A673 (cell line): ENCODE results near the gene YWHAG. TPM values are rescaled to one million over a fixed set of nuclear protein-coding genes. Genes with fewer than 3 reads are reported as not detected.
A peak's percentile ranks its signal among the peaks of the same experiment; 100 is the strongest.
"Not testable (repeated sequence)": the region's sequence is repeated elsewhere in the genome, so short reads cannot be mapped to it uniquely, and the experiment has no call there.

Source experiments
- BruUV-seq: library from RNA; stranded (reverse); fragments of 400-500 nt; replicated peaks from 2 replicates; lab custom pipeline; 2021; lab: Mats Ljungman, UMichigan
- CTCF ChIA-PET: fragments of 300-600 bp; sonication (Branson Sonifier 250); formaldehyde crosslinking; loops from one replicate; lab custom pipeline; 2022; ENCODE audit warnings: antibody characterized with exemption; lab: Charles Lee
- POLR2A ChIA-PET: fragments of 300-600 bp; sonication (Branson Sonifier 250); formaldehyde crosslinking; loops from one replicate; lab custom pipeline; 2022; ENCODE audit warnings: antibody characterized with exemption; ENCODE audit not compliant: low non-redundant PET; lab: Charles Lee
- DNase-seq: peaks from one replicate; pipeline ENCODE4 v3.0.0-alpha.2; 2015; ENCODE audit warnings: low spot score
- H3K27ac ChIP-seq: fragments of 200-600 bp; sonication (generic); 2 replicates; pipeline ENCODE4 v1.5.1; 2016; ENCODE audit warnings: mixed run types, low read depth, mild to moderate bottlenecking, mixed read lengths, antibody characterized with exemption, low read length; ENCODE audit not compliant: poor library complexity, severe bottlenecking
- H3K27me3 ChIP-seq: fragments of 200-600 bp; sonication (generic); replicated peaks from 2 replicates; pipeline ENCODE4 v1.6.1; 2017; ENCODE audit warnings: mixed run types, low read depth, mild to moderate bottlenecking, mixed read lengths, antibody characterized with exemption, low read length; ENCODE audit not compliant: insufficient read depth, poor library complexity
- H3K36me3 ChIP-seq: fragments of 200-600 bp; sonication (generic); 2 replicates; pipeline ENCODE4 v1.6.1; 2016; ENCODE audit warnings: mixed run types, mild to moderate bottlenecking, mixed read lengths, antibody characterized with exemption, low read length; ENCODE audit not compliant: insufficient read depth, poor library complexity, severe bottlenecking
- H3K4me1 ChIP-seq: fragments of 200-600 bp; sonication (generic); 2 replicates; pipeline ENCODE4 v1.6.1; 2017; ENCODE audit warnings: mixed run types, mild to moderate bottlenecking, mixed read lengths, antibody characterized with exemption, low read length; ENCODE audit not compliant: insufficient read depth, poor library complexity, severe bottlenecking
- H3K4me3 ChIP-seq: fragments of 200-600 bp; sonication (generic); 2 replicates; pipeline ENCODE4 v1.5.1; 2016; ENCODE audit warnings: low read depth, mixed run types, mild to moderate bottlenecking, mixed read lengths, low read length; ENCODE audit not compliant: poor library complexity, severe bottlenecking
- H3K9me3 ChIP-seq: fragments of 200-600 bp; sonication (generic); 2 replicates; pipeline ENCODE4 v1.6.1; 2016; ENCODE audit warnings: mixed run types, low read depth, mild to moderate bottlenecking, mixed read lengths, antibody characterized with exemption, low read length; ENCODE audit not compliant: poor library complexity, severe bottlenecking
- EZH2 ChIP-seq: fragments of 200-600 bp; sonication (generic); IDR thresholded peaks from 2 replicates; pipeline ENCODE4 v1.6.1; 2017; ENCODE audit warnings: borderline replicate concordance, low read depth, mild to moderate bottlenecking, mixed read lengths, antibody characterized with exemption, low read length; ENCODE audit not compliant: poor library complexity, severe bottlenecking
- intact Hi-C: fragments of 100-400 bp; cut with micrococcal nuclease; formaldehyde crosslinking; loops from one replicate; pipeline ENCODE4 v1.10.0; 2022; ENCODE audit not compliant: unreplicated experiment
- total RNA-seq: library from RNA; stranded (reverse); gene quantifications from 2 replicates; pipeline ENCODE4 v1.2.3, GENCODE V29; 2021
- TF ChIP-seq, protein P1 (sequence below): fragments of 300-800, 200-600 bp; sonication (generic); conservative IDR thresholded peaks from 2 replicates; pipeline ENCODE4 v1.5.1; 2017; ENCODE audit warnings: low read depth, mild to moderate bottlenecking, antibody characterized with exemption, low read length, moderate library complexity, mixed read lengths

The YWHAG gene
- total RNA-seq, 1 experiment from 2014 or later = 249 TPM

DNA sequence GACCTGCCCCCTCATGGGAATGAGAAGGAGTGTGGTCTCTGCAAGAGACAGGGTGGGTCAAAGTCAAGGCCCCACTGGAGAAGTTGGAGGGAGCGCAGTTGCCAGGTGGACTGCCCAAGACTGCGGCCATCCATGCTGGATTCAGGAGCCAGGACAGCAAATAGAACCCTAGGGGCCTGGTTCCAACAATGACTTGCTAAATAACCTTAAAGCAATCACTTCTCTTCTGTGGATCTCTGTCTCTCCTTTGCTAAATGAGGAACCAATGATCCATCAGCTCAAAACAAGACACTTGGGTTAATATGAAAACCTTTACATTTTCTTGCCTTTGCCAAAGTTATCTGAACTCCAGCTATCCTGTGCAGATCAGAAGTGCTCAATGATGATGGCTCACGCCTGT lies 12.6 kb upstream of the YWHAG start:
- CTCF ChIA-PET = no interaction called here
- POLR2A ChIA-PET = interaction anchor here (0.6 kb wide), 1 partner anchor 866 kb away, joined by 6 read pairs; no protein-coding TSS in a partner anchor
- H3K36me3 ChIP-seq = no peaks in the 10 kb centered on the region
- H3K4me1 ChIP-seq = no peaks in the 10 kb centered on the region
- BruUV-seq = no TSS peak
- DNase-seq = no peak
- no peaks in the 10 kb centered on the region for H3K9me3 ChIP-seq
- no peaks in the 10 kb centered on the region for H3K27me3 ChIP-seq
- TF ChIP-seq EZH2 = no peak
- TF ChIP-seq, protein P1, sequence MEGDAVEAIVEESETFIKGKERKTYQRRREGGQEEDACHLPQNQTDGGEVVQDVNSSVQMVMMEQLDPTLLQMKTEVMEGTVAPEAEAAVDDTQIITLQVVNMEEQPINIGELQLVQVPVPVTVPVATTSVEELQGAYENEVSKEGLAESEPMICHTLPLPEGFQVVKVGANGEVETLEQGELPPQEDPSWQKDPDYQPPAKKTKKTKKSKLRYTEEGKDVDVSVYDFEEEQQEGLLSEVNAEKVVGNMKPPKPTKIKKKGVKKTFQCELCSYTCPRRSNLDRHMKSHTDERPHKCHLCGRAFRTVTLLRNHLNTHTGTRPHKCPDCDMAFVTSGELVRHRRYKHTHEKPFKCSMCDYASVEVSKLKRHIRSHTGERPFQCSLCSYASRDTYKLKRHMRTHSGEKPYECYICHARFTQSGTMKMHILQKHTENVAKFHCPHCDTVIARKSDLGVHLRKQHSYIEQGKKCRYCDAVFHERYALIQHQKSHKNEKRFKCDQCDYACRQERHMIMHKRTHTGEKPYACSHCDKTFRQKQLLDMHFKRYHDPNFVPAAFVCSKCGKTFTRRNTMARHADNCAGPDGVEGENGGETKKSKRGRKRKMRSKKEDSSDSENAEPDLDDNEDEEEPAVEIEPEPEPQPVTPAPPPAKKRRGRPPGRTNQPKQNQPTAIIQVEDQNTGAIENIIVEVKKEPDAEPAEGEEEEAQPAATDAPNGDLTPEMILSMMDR = no peak
- H3K27ac ChIP-seq = no peak overlapping the region
- intact Hi-C loops = no loop called here
- no peak overlapping the region for H3K4me3 ChIP-seq

DNA sequence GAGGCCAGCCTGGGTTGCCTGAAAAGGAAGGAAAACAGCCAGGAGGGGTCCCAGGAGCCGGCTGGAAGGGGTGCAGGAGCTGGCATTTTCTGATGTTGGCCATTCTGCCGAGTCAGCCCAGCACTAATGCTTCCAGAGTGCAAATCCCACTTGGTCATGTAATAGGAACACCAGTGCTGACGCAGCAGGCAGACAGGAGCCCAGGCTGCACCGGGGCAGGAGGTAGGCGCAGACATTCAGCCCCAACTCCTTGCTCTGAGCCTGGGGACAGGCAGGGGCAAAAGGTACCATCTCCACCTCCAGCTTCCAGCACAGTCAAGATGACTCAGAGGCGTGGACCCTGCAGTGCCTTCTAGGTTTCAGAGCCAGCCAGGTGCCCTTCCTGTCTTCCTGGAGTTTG lies 10.2 kb upstream of the YWHAG start:
- peaks cover 8% of the 10 kb centered on the region for H3K4me1 ChIP-seq
- H3K36me3 ChIP-seq = no peaks in the 10 kb centered on the region
- intact Hi-C loops = no loop called here
- DNase-seq = no peak
- ChIA-PET POLR2A (no interaction called here), CTCF (no interaction called here)
- no TSS peak for BruUV-seq
- H3K27me3 ChIP-seq = no peaks in the 10 kb centered on the region
- H3K27ac ChIP-seq = no peak overlapping the region
- no peak overlapping the region for H3K4me3 ChIP-seq
- no peak for TF ChIP-seq EZH2
- TF ChIP-seq, protein P1 = no peak
- H3K9me3 ChIP-seq = no peaks in the 10 kb centered on the region

DNA sequence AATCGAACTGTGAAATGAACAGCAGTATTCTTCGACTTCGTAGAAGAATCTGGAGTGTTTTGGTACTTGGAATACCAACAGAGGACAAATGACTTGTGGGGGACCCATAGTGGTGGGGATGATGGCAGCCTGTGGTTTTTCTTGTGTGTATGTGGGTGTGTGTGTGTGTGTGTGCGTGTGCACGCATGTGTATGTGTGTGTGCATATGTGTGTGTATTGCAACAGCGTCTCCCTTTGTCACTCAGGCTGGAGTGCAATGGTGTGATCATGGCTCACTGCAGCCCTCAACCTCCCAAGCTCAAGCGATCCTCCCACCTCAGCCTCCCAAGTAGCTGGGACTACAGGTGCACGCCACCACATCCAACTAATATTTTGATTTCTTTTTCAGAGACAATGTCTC lies 9.4 kb upstream of the YWHAG start:
- no TSS peak for BruUV-seq
- no peak for TF ChIP-seq EZH2
- no peak overlapping the region for H3K4me3 ChIP-seq
- DNase-seq = no peak
- CTCF ChIA-PET = no interaction called here
- intact Hi-C loops = no loop called here
- H3K36me3 ChIP-seq = no peaks in the 10 kb centered on the region
- H3K4me1 ChIP-seq = peaks cover 8% of the 10 kb centered on the region
- POLR2A ChIA-PET = no interaction called here
- no peaks in the 10 kb centered on the region for H3K27me3 ChIP-seq
- H3K27ac ChIP-seq = no peak overlapping the region
- H3K9me3 ChIP-seq = no peaks in the 10 kb centered on the region

DNA sequence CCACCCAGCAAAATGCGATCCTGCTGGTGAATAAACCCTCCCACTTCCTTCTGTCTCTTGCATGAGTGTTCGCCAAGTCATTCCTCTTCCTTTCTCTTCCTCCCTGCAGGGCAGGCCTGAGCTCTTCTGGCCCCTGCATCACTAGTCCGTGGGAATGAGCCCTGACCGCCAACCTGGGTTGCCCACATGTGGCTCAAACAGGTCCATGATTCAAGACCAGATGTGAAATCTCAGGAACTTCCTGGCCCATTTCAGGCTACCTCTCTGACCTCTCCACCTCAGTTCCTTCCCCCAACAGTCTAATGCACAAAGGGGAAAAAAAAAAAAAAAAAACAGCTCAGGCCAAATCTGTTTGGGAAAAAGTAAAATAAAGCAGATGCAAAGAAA lies 5.4 kb upstream of the YWHAG start:
- H3K27me3 ChIP-seq = no peaks in the 10 kb centered on the region
- H3K4me1 ChIP-seq = peaks cover 16% of the 10 kb centered on the region
- peak overlapping the region; percentile 48 for H3K27ac ChIP-seq
- H3K36me3 ChIP-seq = no peaks in the 10 kb centered on the region
- POLR2A ChIA-PET = no interaction called here
- CTCF ChIA-PET = interaction anchor here (0.6 kb wide), 1 partner anchor 74 kb away, joined by 3 read pairs; no protein-coding TSS in a partner anchor
- intact Hi-C loops = no loop called here
- no TSS peak for BruUV-seq
- H3K4me3 ChIP-seq = no peak overlapping the region
- H3K9me3 ChIP-seq = no peaks in the 10 kb centered on the region
- DNase-seq = no peak
- no peak for TF ChIP-seq EZH2
- TF ChIP-seq, protein P1 = no peak

DNA sequence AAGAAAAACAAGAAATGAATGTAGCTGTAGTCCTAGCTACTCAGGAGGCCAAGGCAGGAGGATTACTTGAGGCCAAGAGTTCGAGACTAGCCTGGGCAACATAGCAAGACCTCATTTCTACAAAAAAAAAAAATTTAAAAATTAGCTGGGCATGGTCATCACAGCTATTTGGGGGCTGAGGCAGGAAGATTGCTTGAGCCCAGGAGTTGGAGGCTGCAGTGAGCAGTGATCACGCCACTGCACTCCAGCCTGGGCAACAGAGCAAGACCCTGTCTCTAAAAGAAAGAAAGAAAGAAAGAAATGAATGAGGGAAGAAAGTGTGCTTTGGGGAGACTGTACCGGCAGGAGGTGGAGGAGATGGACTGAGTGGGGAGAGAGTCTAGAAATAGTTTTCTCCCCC lies 5.0 kb upstream of the YWHAG start:
- POLR2A ChIA-PET, H3K36me3 ChIP-seq, H3K4me3 ChIP-seq, BruUV-seq, H3K27ac ChIP-seq, H3K27me3 ChIP-seq, H3K9me3 ChIP-seq, DNase-seq, intact Hi-C loops: not testable (repeated sequence)
- CTCF ChIA-PET = interaction anchor here (0.6 kb wide), 1 partner anchor 75 kb away, joined by 3 read pairs; no protein-coding TSS in a partner anchor
- peaks cover 16% of the 10 kb centered on the region for H3K4me1 ChIP-seq
